PC-9 (cell line): ENCODE measurements around the gene P4HA1.

Source experiments
- EZH2 ChIP-seq: fragments of 200-600 bp; sonication (generic); IDR thresholded peaks from 2 replicates; pipeline ENCODE4 v1.8.0; 2017; ENCODE audit warnings: antibody characterized with exemption, low read depth
- TF ChIP-seq, protein P1 (sequence below): fragments of 200-600 bp; sonication (generic); conservative IDR thresholded peaks from 2 replicates; pipeline ENCODE4 v1.6.1; 2017; ENCODE audit warnings: mixed run types, antibody characterized with exemption, mild to moderate bottlenecking, moderate library complexity

DNA sequence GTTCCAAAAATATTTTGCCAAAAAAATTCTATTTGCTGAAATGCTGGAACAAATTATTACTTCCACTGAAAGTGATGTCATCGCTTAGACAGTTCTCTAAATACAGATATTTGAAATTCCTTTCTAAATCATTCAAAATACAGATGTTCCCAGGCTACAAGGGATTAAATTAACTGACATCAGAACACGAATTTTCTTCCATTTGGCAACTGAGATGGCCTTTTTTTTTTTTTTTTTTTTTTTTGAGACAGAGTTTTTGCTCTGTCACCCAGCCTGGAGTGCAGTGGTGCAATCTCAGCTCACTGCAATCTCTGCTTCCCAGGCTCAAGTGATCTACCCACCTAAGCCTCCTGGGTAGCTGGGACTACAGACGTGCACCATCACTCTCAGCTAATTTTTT lies 57.0 kb downstream of the P4HA1 start:
- no peak for TF ChIP-seq EZH2
- TF ChIP-seq, protein P1, sequence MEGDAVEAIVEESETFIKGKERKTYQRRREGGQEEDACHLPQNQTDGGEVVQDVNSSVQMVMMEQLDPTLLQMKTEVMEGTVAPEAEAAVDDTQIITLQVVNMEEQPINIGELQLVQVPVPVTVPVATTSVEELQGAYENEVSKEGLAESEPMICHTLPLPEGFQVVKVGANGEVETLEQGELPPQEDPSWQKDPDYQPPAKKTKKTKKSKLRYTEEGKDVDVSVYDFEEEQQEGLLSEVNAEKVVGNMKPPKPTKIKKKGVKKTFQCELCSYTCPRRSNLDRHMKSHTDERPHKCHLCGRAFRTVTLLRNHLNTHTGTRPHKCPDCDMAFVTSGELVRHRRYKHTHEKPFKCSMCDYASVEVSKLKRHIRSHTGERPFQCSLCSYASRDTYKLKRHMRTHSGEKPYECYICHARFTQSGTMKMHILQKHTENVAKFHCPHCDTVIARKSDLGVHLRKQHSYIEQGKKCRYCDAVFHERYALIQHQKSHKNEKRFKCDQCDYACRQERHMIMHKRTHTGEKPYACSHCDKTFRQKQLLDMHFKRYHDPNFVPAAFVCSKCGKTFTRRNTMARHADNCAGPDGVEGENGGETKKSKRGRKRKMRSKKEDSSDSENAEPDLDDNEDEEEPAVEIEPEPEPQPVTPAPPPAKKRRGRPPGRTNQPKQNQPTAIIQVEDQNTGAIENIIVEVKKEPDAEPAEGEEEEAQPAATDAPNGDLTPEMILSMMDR: no peak
